ENCODE measurements around the gene GPC6. TPM values are rescaled to one million over a fixed set of nuclear protein-coding genes. Genes with fewer than 3 reads are reported as not detected.

The GPC6 gene
- total RNA-seq, 5 donors from 2014 or later (not counting 1 experiment from before 2014, with no cell fraction given), result 0.03 to 0.18 (median 0.06) TPM; not detected in 2

GRCh38 chr13:93455861-93456260, 229.3 kb downstream of the GPC6 start:
- no peaks in the 10 kb centered on the region for H3K36me3 ChIP-seq (ENCODE audit: control insufficient read depth in 2 of 2, extremely low read depth in 1 of 2, insufficient read depth in 1 of 2, low read length in 1 of 2)
- Mint-ChIP-seq H3K4me1 (no peaks in the 10 kb centered on the region), H3K4me3 (no peak overlapping the region), H3K27ac (no peak overlapping the region), H3K27me3 (no peaks in the 10 kb centered on the region), H3K9me3 (peaks cover 0 to 4% (median 2%) of the 10 kb centered on the region in 3 donors), H3K36me3 (no peaks in the 10 kb centered on the region)
- ChIA-PET POLR2A (no interaction called here), CTCF (no interaction called here)
- no peaks in the 10 kb centered on the region for H3K27me3 ChIP-seq (replicated peaks in 1 of 2; ENCODE audit: control insufficient read depth in 2 of 2, extremely low read depth in 1 of 2, insufficient read depth in 2 of 2, low read length in 1 of 2)
- H3K4me1 ChIP-seq (ENCODE audit: control insufficient read depth in 1 of 2, extremely low read depth in 1 of 2, insufficient read depth in 2 of 2, low read length in 2 of 2), result no peaks in the 10 kb centered on the region
- no CpG with 5 or more reads among the region's 4 CpGs for WGBS (ENCODE audit: insufficient coverage)
- DNase-seq (no peak), ATAC-seq (replicated peaks in 1 of 4) (no peak)
- H3K4me3 ChIP-seq (ENCODE audit: control insufficient read depth in 1 of 2, extremely low read depth in 1 of 2, low read length in 1 of 2), result no peak overlapping the region
- no peak overlapping the region for H3K27ac ChIP-seq (ENCODE audit: low read length)
- no peaks in the 10 kb centered on the region for H3K9me3 ChIP-seq

- no peak overlapping the region for H3K4me3 Mint-ChIP-seq
- Histone ChIP-seq H3K27ac (ENCODE audit: low read length) (no peak overlapping the region), H3K9me3 (no peaks in the 10 kb centered on the region), H3K4me1 (ENCODE audit: control insufficient read depth in 1 of 2, extremely low read depth in 1 of 2, insufficient read depth in 2 of 2, low read length in 2 of 2) (no peaks in the 10 kb centered on the region), H3K36me3 (ENCODE audit: control insufficient read depth in 2 of 2, extremely low read depth in 1 of 2, insufficient read depth in 1 of 2, low read length in 1 of 2) (no peaks in the 10 kb centered on the region), H3K27me3 (replicated peaks in 1 of 2; ENCODE audit: control insufficient read depth in 2 of 2, extremely low read depth in 1 of 2, insufficient read depth in 2 of 2, low read length in 1 of 2) (no peaks in the 10 kb centered on the region), H3K4me3 (ENCODE audit: control insufficient read depth in 1 of 2, extremely low read depth in 1 of 2, low read length in 1 of 2) (no peak overlapping the region)
- ChIA-PET CTCF (no interaction called here), POLR2A (interaction anchor here in 1 of 2 donors (0.7 kb wide), 1 partner anchor 779 kb away, joined by 3 read pairs; no protein-coding TSS in a partner anchor)
- H3K27me3 Mint-ChIP-seq, result no peaks in the 10 kb centered on the region
- ATAC-seq (replicated peaks in 1 of 4) (no peak), DNase-seq (no peak)
- no peaks in the 10 kb centered on the region for H3K4me1 Mint-ChIP-seq
- peaks cover 0 to 10% (median 0%) of the 10 kb centered on the region in 3 donors for H3K9me3 Mint-ChIP-seq
- no peaks in the 10 kb centered on the region for H3K36me3 Mint-ChIP-seq
- H3K27ac Mint-ChIP-seq, result no peak overlapping the region
Observed at GRCh38 chr13:93460005-93460404, 233.4 kb downstream of the GPC6 start.

GRCh38 chr13:93462151-93462550, 235.5 kb downstream of the GPC6 start:
- CTCF ChIA-PET, result no interaction called here
- Histone ChIP-seq H3K4me1 (ENCODE audit: control insufficient read depth in 1 of 2, extremely low read depth in 1 of 2, insufficient read depth in 2 of 2, low read length in 2 of 2) (no peaks in the 10 kb centered on the region), H3K9me3 (no peaks in the 10 kb centered on the region), H3K27ac (ENCODE audit: low read length) (no peak overlapping the region), H3K27me3 (replicated peaks in 1 of 2; ENCODE audit: control insufficient read depth in 2 of 2, extremely low read depth in 1 of 2, insufficient read depth in 2 of 2, low read length in 1 of 2) (no peaks in the 10 kb centered on the region), H3K4me3 (ENCODE audit: control insufficient read depth in 1 of 2, extremely low read depth in 1 of 2, low read length in 1 of 2) (no peak overlapping the region), H3K36me3 (ENCODE audit: control insufficient read depth in 2 of 2, extremely low read depth in 1 of 2, insufficient read depth in 1 of 2, low read length in 1 of 2) (no peaks in the 10 kb centered on the region)
- DNase-seq (no peak), ATAC-seq (replicated peaks in 1 of 4) (no peak)
- no peaks in the 10 kb centered on the region for H3K4me1 Mint-ChIP-seq
- POLR2A ChIA-PET, result interaction anchor here in 1 of 2 donors (0.6 kb wide), 1 partner anchor 26 kb away, joined by 5 read pairs; no protein-coding TSS in a partner anchor
- no peak overlapping the region for H3K4me3 Mint-ChIP-seq
- H3K36me3 Mint-ChIP-seq, result no peaks in the 10 kb centered on the region
- no peaks in the 10 kb centered on the region for H3K27me3 Mint-ChIP-seq
- peaks cover 0 to 7% (median 6%) of the 10 kb centered on the region in 3 donors for H3K9me3 Mint-ChIP-seq
- 100% methylated on average over 1 of the region's 3 CpGs for WGBS (ENCODE audit: insufficient coverage)
- H3K27ac Mint-ChIP-seq, result no peak overlapping the region

GRCh38 chr13:93466502-93467036, 240.0 kb downstream of the GPC6 start:
- ATAC-seq (replicated peaks in 1 of 4) (no peak), DNase-seq (no peak)
- no peaks in the 10 kb centered on the region for H3K36me3 ChIP-seq (ENCODE audit: control insufficient read depth in 2 of 2, extremely low read depth in 1 of 2, insufficient read depth in 1 of 2, low read length in 1 of 2)
- H3K4me1 ChIP-seq (ENCODE audit: control insufficient read depth in 1 of 2, extremely low read depth in 1 of 2, insufficient read depth in 2 of 2, low read length in 2 of 2), result no peaks in the 10 kb centered on the region
- no CpG with 5 or more reads among the region's 3 CpGs for WGBS (ENCODE audit: insufficient coverage)
- H3K27ac Mint-ChIP-seq, result no peak overlapping the region
- H3K27me3 Mint-ChIP-seq, result no peaks in the 10 kb centered on the region
- H3K4me1 Mint-ChIP-seq, result no peaks in the 10 kb centered on the region
- no peak overlapping the region for H3K27ac ChIP-seq (ENCODE audit: low read length)
- ChIA-PET POLR2A (no interaction called here), CTCF (no interaction called here)
- no peaks in the 10 kb centered on the region for H3K27me3 ChIP-seq (replicated peaks in 1 of 2; ENCODE audit: control insufficient read depth in 2 of 2, extremely low read depth in 1 of 2, insufficient read depth in 2 of 2, low read length in 1 of 2)
- H3K9me3 ChIP-seq, result no peaks in the 10 kb centered on the region
- peaks cover 8 to 22% (median 9%) of the 10 kb centered on the region in 3 donors for H3K9me3 Mint-ChIP-seq
- no peaks in the 10 kb centered on the region for H3K36me3 Mint-ChIP-seq
- H3K4me3 Mint-ChIP-seq, result no peak overlapping the region
- H3K4me3 ChIP-seq (ENCODE audit: control insufficient read depth in 1 of 2, extremely low read depth in 1 of 2, low read length in 1 of 2), result no peak overlapping the region

GRCh38 chr13:93467175-93467574, 240.6 kb downstream of the GPC6 start:
- H3K36me3 ChIP-seq (ENCODE audit: control insufficient read depth in 2 of 2, extremely low read depth in 1 of 2, insufficient read depth in 1 of 2, low read length in 1 of 2), result no peaks in the 10 kb centered on the region
- no peak overlapping the region for H3K27ac ChIP-seq (ENCODE audit: low read length)
- H3K27ac Mint-ChIP-seq, result no peak overlapping the region
- DNase-seq (no peak), ATAC-seq (replicated peaks in 1 of 4) (no peak)
- no peak overlapping the region for H3K4me3 ChIP-seq (ENCODE audit: control insufficient read depth in 1 of 2, extremely low read depth in 1 of 2, low read length in 1 of 2)
- ChIA-PET CTCF (no interaction called here), POLR2A (no interaction called here)
- H3K4me3 Mint-ChIP-seq, result no peak overlapping the region
- H3K27me3 ChIP-seq (replicated peaks in 1 of 2; ENCODE audit: control insufficient read depth in 2 of 2, extremely low read depth in 1 of 2, insufficient read depth in 2 of 2, low read length in 1 of 2), result no peaks in the 10 kb centered on the region
- H3K27me3 Mint-ChIP-seq, result no peaks in the 10 kb centered on the region
- H3K9me3 ChIP-seq, result no peaks in the 10 kb centered on the region
- peaks cover 11 to 25% (median 13%) of the 10 kb centered on the region in 3 donors for H3K9me3 Mint-ChIP-seq
- no peaks in the 10 kb centered on the region for H3K4me1 ChIP-seq (ENCODE audit: control insufficient read depth in 1 of 2, extremely low read depth in 1 of 2, insufficient read depth in 2 of 2, low read length in 2 of 2)
- WGBS (ENCODE audit: insufficient coverage), result 0% methylated on average over 1 of the region's 2 CpGs
- no peaks in the 10 kb centered on the region for H3K4me1 Mint-ChIP-seq
- H3K36me3 Mint-ChIP-seq, result no peaks in the 10 kb centered on the region

GRCh38 chr13:93468433-93468832, 241.8 kb downstream of the GPC6 start:
- Mint-ChIP-seq H3K4me3 (no peak overlapping the region), H3K9me3 (peaks cover 11 to 25% (median 13%) of the 10 kb centered on the region in 3 donors), H3K36me3 (no peaks in the 10 kb centered on the region), H3K4me1 (no peaks in the 10 kb centered on the region), H3K27me3 (no peaks in the 10 kb centered on the region), H3K27ac (no peak overlapping the region)
- no peaks in the 10 kb centered on the region for H3K9me3 ChIP-seq
- no CpG with 5 or more reads among the region's 1 CpG for WGBS (ENCODE audit: insufficient coverage)
- H3K4me3 ChIP-seq (ENCODE audit: control insufficient read depth in 1 of 2, extremely low read depth in 1 of 2, low read length in 1 of 2), result no peak overlapping the region
- POLR2A ChIA-PET, result no interaction called here
- H3K4me1 ChIP-seq (ENCODE audit: control insufficient read depth in 1 of 2, extremely low read depth in 1 of 2, insufficient read depth in 2 of 2, low read length in 2 of 2), result no peaks in the 10 kb centered on the region
- ATAC-seq (replicated peaks in 1 of 4), result no peak
- no peak for DNase-seq
- no peak overlapping the region for H3K27ac ChIP-seq (ENCODE audit: low read length)
- CTCF ChIA-PET, result no interaction called here
- no peaks in the 10 kb centered on the region for H3K27me3 ChIP-seq (replicated peaks in 1 of 2; ENCODE audit: control insufficient read depth in 2 of 2, extremely low read depth in 1 of 2, insufficient read depth in 2 of 2, low read length in 1 of 2)
- H3K36me3 ChIP-seq (ENCODE audit: control insufficient read depth in 2 of 2, extremely low read depth in 1 of 2, insufficient read depth in 1 of 2, low read length in 1 of 2), result no peaks in the 10 kb centered on the region

- Histone ChIP-seq H3K27ac (ENCODE audit: low read length) (no peak overlapping the region), H3K9me3 (no peaks in the 10 kb centered on the region), H3K4me1 (ENCODE audit: control insufficient read depth in 1 of 2, extremely low read depth in 1 of 2, insufficient read depth in 2 of 2, low read length in 2 of 2) (no peaks in the 10 kb centered on the region), H3K36me3 (ENCODE audit: control insufficient read depth in 2 of 2, extremely low read depth in 1 of 2, insufficient read depth in 1 of 2, low read length in 1 of 2) (no peaks in the 10 kb centered on the region), H3K4me3 (ENCODE audit: control insufficient read depth in 1 of 2, extremely low read depth in 1 of 2, low read length in 1 of 2) (no peak overlapping the region), H3K27me3 (replicated peaks in 1 of 2; ENCODE audit: control insufficient read depth in 2 of 2, extremely low read depth in 1 of 2, insufficient read depth in 2 of 2, low read length in 1 of 2) (no peaks in the 10 kb centered on the region)
- H3K9me3 Mint-ChIP-seq, result peaks cover 11 to 17% (median 12%) of the 10 kb centered on the region in 3 donors
- CTCF ChIA-PET, result no interaction called here
- H3K27me3 Mint-ChIP-seq, result no peaks in the 10 kb centered on the region
- DNase-seq (no peak), ATAC-seq (replicated peaks in 1 of 4) (no peak)
- no peak overlapping the region for H3K27ac Mint-ChIP-seq
- no peaks in the 10 kb centered on the region for H3K4me1 Mint-ChIP-seq
- 94% methylated on average over 6 of the region's 7 CpGs for WGBS (ENCODE audit: insufficient coverage)
- POLR2A ChIA-PET, result no interaction called here
- H3K4me3 Mint-ChIP-seq, result no peak overlapping the region
- H3K36me3 Mint-ChIP-seq, result no peaks in the 10 kb centered on the region
Observed at GRCh38 chr13:93472296-93472695, 245.7 kb downstream of the GPC6 start.

All from T-cell (primary cell).